ENCODE measurements around the gene SENP1. TPM values are rescaled to one million over a fixed set of nuclear protein-coding genes. Genes with fewer than 3 reads are reported as not detected.

The SENP1 gene
- total RNA-seq, 1 experiment from 2014 or later: 17.7 TPM

- intact Hi-C loops (cut with micrococcal nuclease; ENCODE audit: unreplicated experiment): no loop called here
- H3K9me3 Mint-ChIP-seq (ENCODE audit: low read depth, unreplicated experiment): no peaks in the 10 kb centered on the region
- TSS peak; percentile 42 for BruUV-seq (replicated peaks)
- no peaks in the 10 kb centered on the region for H3K27me3 Mint-ChIP-seq (ENCODE audit: unreplicated experiment)
- peak overlapping the region; percentile 98 for H3K27ac Mint-ChIP-seq (ENCODE audit: unreplicated experiment)
- peak overlapping the region; percentile 98 for H3K4me3 Mint-ChIP-seq (ENCODE audit: low read depth, unreplicated experiment)
- DNase-seq: no peak
- TF ChIP-seq CTCF (IDR thresholded peaks at IDR 0.05; ENCODE audit: unreplicated experiment): no peak
- H3K36me3 Mint-ChIP-seq (ENCODE audit: insufficient read depth, unreplicated experiment): peaks cover 25% of the 10 kb centered on the region
- H3K4me1 Mint-ChIP-seq (ENCODE audit: low read depth, unreplicated experiment): peaks cover 15% of the 10 kb centered on the region
- CTCF ChIA-PET: interaction anchor here (0.6 kb wide), 1 partner anchor 8 kb away, joined by 3 read pairs; no protein-coding TSS in a partner anchor
Observed at GRCh38 chr12:48104531-48104930, 1.3 kb downstream of the SENP1 start.

GRCh38 chr12:48092611-48093010 is 13.3 kb downstream of the SENP1 start:
- no peak for TF ChIP-seq CTCF (IDR thresholded peaks at IDR 0.05; ENCODE audit: unreplicated experiment)
- Mint-ChIP-seq H3K27ac (ENCODE audit: unreplicated experiment) (no peak overlapping the region), H3K4me3 (ENCODE audit: low read depth, unreplicated experiment) (no peak overlapping the region), H3K27me3 (ENCODE audit: unreplicated experiment) (no peaks in the 10 kb centered on the region), H3K9me3 (ENCODE audit: low read depth, unreplicated experiment) (no peaks in the 10 kb centered on the region), H3K4me1 (ENCODE audit: low read depth, unreplicated experiment) (no peaks in the 10 kb centered on the region), H3K36me3 (ENCODE audit: insufficient read depth, unreplicated experiment) (peaks cover under 1% of the 10 kb centered on the region)
- no peak for DNase-seq
- no TSS peak for BruUV-seq (replicated peaks)
- intact Hi-C loops (cut with micrococcal nuclease; ENCODE audit: unreplicated experiment): no loop called here
- CTCF ChIA-PET: no interaction called here

GRCh38 chr12:48086327-48086726 is 19.6 kb downstream of the SENP1 start:
- peaks cover 14% of the 10 kb centered on the region for H3K36me3 Mint-ChIP-seq (ENCODE audit: insufficient read depth, unreplicated experiment)
- no peaks in the 10 kb centered on the region for H3K9me3 Mint-ChIP-seq (ENCODE audit: low read depth, unreplicated experiment)
- intact Hi-C loops (cut with micrococcal nuclease; ENCODE audit: unreplicated experiment): no loop called here
- CTCF ChIA-PET: no interaction called here
- no peak overlapping the region for H3K27ac Mint-ChIP-seq (ENCODE audit: unreplicated experiment)
- no peak overlapping the region for H3K4me3 Mint-ChIP-seq (ENCODE audit: low read depth, unreplicated experiment)
- DNase-seq: no peak
- TF ChIP-seq CTCF (IDR thresholded peaks at IDR 0.05; ENCODE audit: unreplicated experiment): no peak
- H3K4me1 Mint-ChIP-seq (ENCODE audit: low read depth, unreplicated experiment): no peaks in the 10 kb centered on the region
- H3K27me3 Mint-ChIP-seq (ENCODE audit: unreplicated experiment): no peaks in the 10 kb centered on the region
- BruUV-seq (replicated peaks): no TSS peak

GRCh38 chr12:48084841-48085460 is 20.9 kb downstream of the SENP1 start:
- H3K9me3 Mint-ChIP-seq (ENCODE audit: low read depth, unreplicated experiment): no peaks in the 10 kb centered on the region
- CTCF ChIA-PET: interaction anchor here (0.6 to 0.7 kb wide), 2 partner anchors 185 to 538 kb away, joined by 4 read pairs; no protein-coding TSS in a partner anchor
- no peak for DNase-seq
- no peak overlapping the region for H3K27ac Mint-ChIP-seq (ENCODE audit: unreplicated experiment)
- intact Hi-C loops (cut with micrococcal nuclease; ENCODE audit: unreplicated experiment): loop anchor here (1.0 kb wide), 1 partner anchor 80 kb away; no protein-coding TSS in a partner anchor
- no peak overlapping the region for H3K4me3 Mint-ChIP-seq (ENCODE audit: low read depth, unreplicated experiment)
- H3K4me1 Mint-ChIP-seq (ENCODE audit: low read depth, unreplicated experiment): no peaks in the 10 kb centered on the region
- no TSS peak for BruUV-seq (replicated peaks)
- no peak for TF ChIP-seq CTCF (IDR thresholded peaks at IDR 0.05; ENCODE audit: unreplicated experiment)
- no peaks in the 10 kb centered on the region for H3K27me3 Mint-ChIP-seq (ENCODE audit: unreplicated experiment)
- peaks cover 14% of the 10 kb centered on the region for H3K36me3 Mint-ChIP-seq (ENCODE audit: insufficient read depth, unreplicated experiment)
